ENCODE measurements around the gene AGTPBP1.

- TF ChIP-seq, protein P1, sequence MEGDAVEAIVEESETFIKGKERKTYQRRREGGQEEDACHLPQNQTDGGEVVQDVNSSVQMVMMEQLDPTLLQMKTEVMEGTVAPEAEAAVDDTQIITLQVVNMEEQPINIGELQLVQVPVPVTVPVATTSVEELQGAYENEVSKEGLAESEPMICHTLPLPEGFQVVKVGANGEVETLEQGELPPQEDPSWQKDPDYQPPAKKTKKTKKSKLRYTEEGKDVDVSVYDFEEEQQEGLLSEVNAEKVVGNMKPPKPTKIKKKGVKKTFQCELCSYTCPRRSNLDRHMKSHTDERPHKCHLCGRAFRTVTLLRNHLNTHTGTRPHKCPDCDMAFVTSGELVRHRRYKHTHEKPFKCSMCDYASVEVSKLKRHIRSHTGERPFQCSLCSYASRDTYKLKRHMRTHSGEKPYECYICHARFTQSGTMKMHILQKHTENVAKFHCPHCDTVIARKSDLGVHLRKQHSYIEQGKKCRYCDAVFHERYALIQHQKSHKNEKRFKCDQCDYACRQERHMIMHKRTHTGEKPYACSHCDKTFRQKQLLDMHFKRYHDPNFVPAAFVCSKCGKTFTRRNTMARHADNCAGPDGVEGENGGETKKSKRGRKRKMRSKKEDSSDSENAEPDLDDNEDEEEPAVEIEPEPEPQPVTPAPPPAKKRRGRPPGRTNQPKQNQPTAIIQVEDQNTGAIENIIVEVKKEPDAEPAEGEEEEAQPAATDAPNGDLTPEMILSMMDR (IDR thresholded peaks at IDR 0.05; ENCODE audit: low read depth, low read length) = no peak
- TF ChIP-seq EZH2phosphoT487 (IDR thresholded peaks at IDR 0.05; ENCODE audit: low read depth) = no peak
Observed at GRCh38 chr9:85685081-85685480, 56.7 kb downstream of the AGTPBP1 start.

All from OCI-LY3 (cell line).